ENCODE data around the gene DGKI. TPM values are rescaled to one million over a fixed set of nuclear protein-coding genes. Genes with fewer than 3 reads are reported as not detected.

The DGKI gene
- polyA plus RNA-seq, 1 donor, result 1.4 TPM

DNA sequence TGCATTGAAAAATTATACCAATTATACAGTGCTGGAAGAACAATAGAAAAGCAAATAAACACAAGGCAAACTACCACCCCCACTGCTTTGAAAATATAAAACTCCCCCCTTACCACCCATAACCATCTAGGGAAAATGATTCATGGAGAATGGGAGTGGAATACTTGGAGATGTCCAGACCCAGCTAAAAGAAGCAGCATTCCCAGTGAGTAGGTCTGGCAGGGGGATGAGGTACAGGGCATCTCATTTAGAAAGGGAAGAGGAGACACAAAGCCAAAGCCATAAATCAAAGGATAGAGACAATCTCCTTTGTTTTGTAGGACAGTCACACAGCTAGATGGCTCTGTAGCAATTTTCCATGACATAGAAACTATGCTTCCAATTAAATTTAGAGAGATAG is 36.0 kb upstream of the DGKI start:
- peaks cover 7% of the 10 kb centered on the region for H3K9me3 ChIP-seq (ENCODE audit: control insufficient read depth, low read depth, low read length)
- H3K4me1 ChIP-seq (ENCODE audit: control insufficient read depth, insufficient read depth, low read length), result no peaks in the 10 kb centered on the region
- no peak for DNase-seq
- no peaks in the 10 kb centered on the region for H3K27me3 ChIP-seq (ENCODE audit: control insufficient read depth, insufficient read depth, low read length)
- peaks cover 85% of the 10 kb centered on the region for H3K36me3 ChIP-seq (ENCODE audit: control insufficient read depth, insufficient read depth, low read length)
- no peak overlapping the region for H3K4me3 ChIP-seq (ENCODE audit: low read length)
- H3K27ac ChIP-seq (ENCODE audit: low read length), result no peak overlapping the region

DNA sequence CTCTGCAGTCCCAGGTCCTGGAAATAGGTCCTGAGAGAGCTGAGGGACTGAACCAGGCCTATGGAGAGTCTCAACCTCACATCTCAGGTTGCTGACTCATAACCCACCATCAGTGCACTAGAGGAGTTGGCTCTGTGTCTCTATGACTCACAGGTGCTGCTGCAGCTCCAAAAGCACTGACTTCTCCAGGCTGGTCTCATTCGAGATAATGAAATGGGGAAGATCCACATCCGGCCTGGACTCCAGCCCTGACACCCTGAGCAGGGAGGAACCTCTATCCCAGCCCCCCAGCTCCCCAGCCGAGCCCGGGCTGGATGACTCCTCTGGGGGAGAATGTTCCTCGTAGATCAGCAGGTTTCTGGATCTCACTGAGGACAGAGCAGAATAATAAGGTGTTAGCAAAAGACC is 35.5 kb upstream of the DGKI start:
- WGBS (ENCODE audit: insufficient coverage, low lambda C conversion rate), result no CpG with 5 or more reads among the region's 5 CpGs
- no peak for DNase-seq
- no peaks in the 10 kb centered on the region for H3K4me1 ChIP-seq (ENCODE audit: control insufficient read depth, insufficient read depth, low read length)
- no peaks in the 10 kb centered on the region for H3K27me3 ChIP-seq (ENCODE audit: control insufficient read depth, insufficient read depth, low read length)
- H3K27ac ChIP-seq (ENCODE audit: low read length), result no peak overlapping the region
- no peak overlapping the region for H3K4me3 ChIP-seq (ENCODE audit: low read length)
- peaks cover 91% of the 10 kb centered on the region for H3K36me3 ChIP-seq (ENCODE audit: control insufficient read depth, insufficient read depth, low read length)
- peaks cover 7% of the 10 kb centered on the region for H3K9me3 ChIP-seq (ENCODE audit: control insufficient read depth, low read depth, low read length)

GRCh38 chr7:137881607-137882260 is 35.0 kb upstream of the DGKI start:
- H3K9me3 ChIP-seq (ENCODE audit: control insufficient read depth, low read depth, low read length), result peaks cover 7% of the 10 kb centered on the region
- no peak for DNase-seq
- no CpG with 5 or more reads among the region's 8 CpGs for WGBS (ENCODE audit: insufficient coverage, low lambda C conversion rate)
- no peak overlapping the region for H3K27ac ChIP-seq (ENCODE audit: low read length)
- H3K36me3 ChIP-seq (ENCODE audit: control insufficient read depth, insufficient read depth, low read length), result peaks cover 88% of the 10 kb centered on the region
- H3K27me3 ChIP-seq (ENCODE audit: control insufficient read depth, insufficient read depth, low read length), result no peaks in the 10 kb centered on the region
- H3K4me1 ChIP-seq (ENCODE audit: control insufficient read depth, insufficient read depth, low read length), result no peaks in the 10 kb centered on the region
- H3K4me3 ChIP-seq (ENCODE audit: low read length), result no peak overlapping the region

DNA sequence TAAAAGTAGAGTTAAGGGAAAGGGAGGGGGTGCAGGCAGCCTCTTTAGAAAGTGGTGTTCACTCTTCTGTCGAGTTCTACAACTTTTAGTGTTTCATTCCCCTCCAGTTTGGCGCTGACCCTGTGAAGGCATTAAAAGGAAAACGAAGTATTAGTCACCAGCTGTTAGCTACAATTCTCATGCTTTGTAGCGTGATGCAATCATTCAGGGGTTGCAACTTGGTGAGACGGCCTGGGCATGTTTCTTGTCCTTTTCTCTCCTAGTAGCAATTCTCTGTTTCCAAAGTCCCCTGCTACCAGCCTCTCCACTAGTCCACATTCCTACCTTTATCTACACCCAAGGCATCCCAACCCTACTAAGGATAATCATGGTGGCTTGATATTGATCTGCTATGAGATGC is 33.7 kb upstream of the DGKI start:
- Histone ChIP-seq H3K36me3 (ENCODE audit: control insufficient read depth, insufficient read depth, low read length) (peaks cover 85% of the 10 kb centered on the region), H3K4me3 (ENCODE audit: low read length) (no peak overlapping the region), H3K27ac (ENCODE audit: low read length) (no peak overlapping the region), H3K4me1 (ENCODE audit: control insufficient read depth, insufficient read depth, low read length) (no peaks in the 10 kb centered on the region), H3K9me3 (ENCODE audit: control insufficient read depth, low read depth, low read length) (peaks cover 7% of the 10 kb centered on the region), H3K27me3 (ENCODE audit: control insufficient read depth, insufficient read depth, low read length) (no peaks in the 10 kb centered on the region)
- WGBS (ENCODE audit: insufficient coverage, low lambda C conversion rate), result 100% methylated on average over 2 of the region's 5 CpGs
- no peak for DNase-seq

DNA sequence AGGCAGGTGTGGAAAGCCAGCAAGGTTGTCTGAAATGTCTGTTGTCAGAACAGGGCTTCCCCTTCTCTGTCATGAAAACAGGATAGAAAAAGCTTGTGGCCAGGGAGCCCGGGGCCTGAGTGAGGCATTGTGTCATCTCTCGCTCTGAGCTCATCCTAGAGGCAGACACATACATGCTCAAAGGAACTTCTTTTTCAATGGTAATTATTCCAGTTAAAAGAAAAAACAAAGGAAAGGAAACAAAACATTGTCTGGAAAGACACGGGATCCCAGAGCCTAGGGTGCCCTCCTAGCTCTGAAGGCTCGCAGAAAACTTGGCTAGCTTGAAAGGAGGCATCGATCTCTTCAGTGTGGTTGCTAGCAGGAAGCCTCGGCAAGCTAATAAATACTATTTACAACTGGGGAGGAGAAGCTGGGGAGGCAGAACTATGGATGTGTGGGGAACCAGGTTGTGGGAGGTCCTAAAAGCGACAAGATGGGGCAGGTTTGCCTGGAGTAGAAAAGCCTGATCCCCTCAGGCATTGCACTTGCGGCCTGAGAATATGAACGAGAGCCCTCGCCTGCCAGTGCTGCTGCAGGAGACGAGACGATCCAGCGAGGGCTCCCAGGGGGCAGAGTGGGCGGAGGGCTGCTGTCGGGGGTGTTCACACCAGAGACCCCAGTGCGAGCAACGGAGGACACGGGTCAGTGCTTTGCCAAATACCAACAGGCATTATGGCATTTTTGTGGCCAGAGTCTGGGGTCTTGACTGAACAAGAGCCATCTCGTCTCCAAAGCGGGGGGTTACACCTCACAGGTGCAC is 32.8 kb upstream of the DGKI start:
- WGBS (ENCODE audit: insufficient coverage, low lambda C conversion rate), result 100% methylated on average over 1 of the region's 20 CpGs
- no peak overlapping the region for H3K4me3 ChIP-seq (ENCODE audit: low read length)
- H3K27ac ChIP-seq (ENCODE audit: low read length), result no peak overlapping the region
- H3K9me3 ChIP-seq (ENCODE audit: control insufficient read depth, low read depth, low read length), result peaks cover 7% of the 10 kb centered on the region
- no peak for DNase-seq
- no peaks in the 10 kb centered on the region for H3K27me3 ChIP-seq (ENCODE audit: control insufficient read depth, insufficient read depth, low read length)
- no peaks in the 10 kb centered on the region for H3K4me1 ChIP-seq (ENCODE audit: control insufficient read depth, insufficient read depth, low read length)
- H3K36me3 ChIP-seq (ENCODE audit: control insufficient read depth, insufficient read depth, low read length), result peaks cover 82% of the 10 kb centered on the region

GRCh38 chr7:137878333-137878961 is 31.7 kb upstream of the DGKI start:
- Histone ChIP-seq H3K36me3 (ENCODE audit: control insufficient read depth, insufficient read depth, low read length) (peaks cover 86% of the 10 kb centered on the region), H3K4me3 (ENCODE audit: low read length) (no peak overlapping the region), H3K9me3 (ENCODE audit: control insufficient read depth, low read depth, low read length) (peaks cover 7% of the 10 kb centered on the region), H3K27ac (ENCODE audit: low read length) (no peak overlapping the region), H3K27me3 (ENCODE audit: control insufficient read depth, insufficient read depth, low read length) (no peaks in the 10 kb centered on the region), H3K4me1 (ENCODE audit: control insufficient read depth, insufficient read depth, low read length) (no peaks in the 10 kb centered on the region)
- WGBS (ENCODE audit: insufficient coverage, low lambda C conversion rate), result no CpG with 5 or more reads among the region's 8 CpGs
- DNase-seq, result peak in 1 of 2 donors; percentile 9

DNA sequence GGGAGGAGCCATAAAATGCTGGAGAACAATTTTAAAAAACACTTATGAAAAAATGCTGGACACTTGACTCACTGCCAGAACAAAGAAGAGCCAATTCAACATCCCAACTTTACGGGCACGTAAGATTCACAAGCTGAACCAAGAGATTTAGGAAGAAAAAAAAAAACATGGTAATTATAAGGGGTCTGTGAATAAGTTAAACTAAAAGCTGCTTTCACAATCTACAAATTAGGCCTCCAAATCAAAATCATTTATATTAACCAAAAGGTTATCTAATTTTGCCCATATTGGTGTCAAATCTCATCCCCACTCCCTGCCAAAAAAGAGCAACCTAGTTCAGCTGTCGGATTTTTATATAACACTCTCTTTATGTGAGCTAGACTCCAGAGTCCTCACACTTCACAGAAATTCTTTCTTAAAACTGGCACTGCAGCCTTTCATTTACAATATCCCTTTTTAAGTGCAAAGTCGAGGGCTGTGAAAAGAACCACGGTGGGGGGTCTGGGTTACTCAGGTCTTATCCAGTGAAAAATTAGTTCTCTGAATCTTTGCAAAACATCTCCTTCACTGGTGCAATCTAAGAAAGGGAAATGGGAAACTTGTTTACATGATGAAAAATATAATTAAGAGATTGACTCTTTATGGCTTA is 30.4 kb upstream of the DGKI start:
- Histone ChIP-seq H3K4me1 (ENCODE audit: control insufficient read depth, insufficient read depth, low read length) (no peaks in the 10 kb centered on the region), H3K36me3 (ENCODE audit: control insufficient read depth, insufficient read depth, low read length) (peaks cover 84% of the 10 kb centered on the region), H3K27ac (ENCODE audit: low read length) (no peak overlapping the region), H3K27me3 (ENCODE audit: control insufficient read depth, insufficient read depth, low read length) (no peaks in the 10 kb centered on the region), H3K9me3 (ENCODE audit: control insufficient read depth, low read depth, low read length) (peaks cover 4% of the 10 kb centered on the region), H3K4me3 (ENCODE audit: low read length) (no peak overlapping the region)
- DNase-seq, result no peak
- 94% methylated on average over 3 of the region's 5 CpGs for WGBS (ENCODE audit: insufficient coverage, low lambda C conversion rate)

- no peak overlapping the region for H3K4me3 ChIP-seq (ENCODE audit: low read length)
- no peaks in the 10 kb centered on the region for H3K9me3 ChIP-seq (ENCODE audit: control insufficient read depth, low read depth, low read length)
- DNase-seq, result no peak
- H3K27ac ChIP-seq (ENCODE audit: low read length), result no peak overlapping the region
- WGBS (ENCODE audit: insufficient coverage, low lambda C conversion rate), result 96% methylated on average over 3 of the region's 4 CpGs
- H3K36me3 ChIP-seq (ENCODE audit: control insufficient read depth, insufficient read depth, low read length), result peaks cover 71% of the 10 kb centered on the region
- no peaks in the 10 kb centered on the region for H3K27me3 ChIP-seq (ENCODE audit: control insufficient read depth, insufficient read depth, low read length)
- H3K4me1 ChIP-seq (ENCODE audit: control insufficient read depth, insufficient read depth, low read length), result no peaks in the 10 kb centered on the region
Measured at GRCh38 chr7:137875746-137876145, 29.0 kb upstream of the DGKI start.

DNA sequence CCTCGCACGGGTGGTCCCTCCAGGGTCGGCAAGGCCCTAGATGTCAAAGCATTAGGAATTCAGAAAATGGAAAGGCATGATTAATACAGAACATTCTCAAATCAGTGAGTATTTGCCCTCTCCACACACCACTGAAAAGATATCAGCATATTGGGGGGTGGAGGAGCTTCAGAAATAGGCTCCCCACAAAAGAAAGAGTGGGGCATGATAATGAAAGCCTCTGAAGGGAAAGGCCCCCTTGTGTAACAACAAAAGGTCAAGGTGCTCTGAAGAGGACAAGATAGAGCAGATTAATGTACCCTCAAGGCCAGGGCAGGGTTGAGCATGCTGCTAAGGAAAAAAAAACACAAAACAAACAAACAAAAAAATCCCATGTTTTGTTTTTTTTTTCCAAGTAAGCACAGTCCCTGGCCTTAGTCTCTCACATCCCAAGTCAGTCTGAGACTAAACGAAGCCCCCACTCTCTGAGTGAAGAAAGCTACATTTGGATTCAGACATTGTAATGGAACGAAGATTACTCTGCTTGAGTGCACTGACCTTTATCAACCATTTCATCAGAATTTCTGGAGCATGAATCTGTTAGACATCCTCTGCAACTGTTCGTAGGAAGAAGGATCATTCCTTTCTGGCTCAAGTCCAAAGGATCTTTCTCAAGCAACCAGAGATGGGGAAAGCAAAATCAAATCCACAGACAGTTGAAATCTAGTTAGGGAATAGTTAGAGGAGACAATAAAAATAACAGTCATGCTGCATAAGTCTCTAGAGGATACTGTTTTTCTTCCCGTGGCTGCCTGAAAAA is 27.4 kb upstream of the DGKI start:
- H3K27me3 ChIP-seq (ENCODE audit: control insufficient read depth, insufficient read depth, low read length), result no peaks in the 10 kb centered on the region
- no peak overlapping the region for H3K27ac ChIP-seq (ENCODE audit: low read length)
- H3K36me3 ChIP-seq (ENCODE audit: control insufficient read depth, insufficient read depth, low read length), result peaks cover 56% of the 10 kb centered on the region
- DNase-seq, result no peak
- 50% methylated on average over 1 of the region's 7 CpGs for WGBS (ENCODE audit: insufficient coverage, low lambda C conversion rate)
- no peaks in the 10 kb centered on the region for H3K9me3 ChIP-seq (ENCODE audit: control insufficient read depth, low read depth, low read length)
- H3K4me3 ChIP-seq (ENCODE audit: low read length), result no peak overlapping the region
- H3K4me1 ChIP-seq (ENCODE audit: control insufficient read depth, insufficient read depth, low read length), result no peaks in the 10 kb centered on the region

- H3K4me1 ChIP-seq (ENCODE audit: control insufficient read depth, insufficient read depth, low read length), result no peaks in the 10 kb centered on the region
- no peak for DNase-seq
- 100% methylated on average over 1 of the region's 3 CpGs for WGBS (ENCODE audit: insufficient coverage, low lambda C conversion rate)
- no peaks in the 10 kb centered on the region for H3K27me3 ChIP-seq (ENCODE audit: control insufficient read depth, insufficient read depth, low read length)
- no peaks in the 10 kb centered on the region for H3K9me3 ChIP-seq (ENCODE audit: control insufficient read depth, low read depth, low read length)
- H3K27ac ChIP-seq (ENCODE audit: low read length), result no peak overlapping the region
- H3K4me3 ChIP-seq (ENCODE audit: low read length), result no peak overlapping the region
- H3K36me3 ChIP-seq (ENCODE audit: control insufficient read depth, insufficient read depth, low read length), result peaks cover 51% of the 10 kb centered on the region
Measured at GRCh38 chr7:137873524-137873923, 26.8 kb upstream of the DGKI start.
